B cell (primary cell): ENCODE measurements around the gene PDGFC.

Experiments
- EZH2 ChIP-seq: IDR thresholded peaks from 2 replicates; pipeline ENCODE4 v1.6.1; 2012; ENCODE audit warnings: borderline replicate concordance, low read depth, mild to moderate bottlenecking, moderate library complexity, low read length; ENCODE audit not compliant: insufficient read depth, poor library complexity, severe bottlenecking
- TF ChIP-seq, protein P1 (sequence below): fragments of 200-600 bp; IDR thresholded peaks from one replicate; pipeline ENCODE4 v1.8.0; 2022; ENCODE audit warnings: antibody characterized with exemption, mild to moderate bottlenecking

GRCh38 chr4:156800463-156800862 is 171.1 kb downstream of the PDGFC start:
- TF ChIP-seq, protein P1, sequence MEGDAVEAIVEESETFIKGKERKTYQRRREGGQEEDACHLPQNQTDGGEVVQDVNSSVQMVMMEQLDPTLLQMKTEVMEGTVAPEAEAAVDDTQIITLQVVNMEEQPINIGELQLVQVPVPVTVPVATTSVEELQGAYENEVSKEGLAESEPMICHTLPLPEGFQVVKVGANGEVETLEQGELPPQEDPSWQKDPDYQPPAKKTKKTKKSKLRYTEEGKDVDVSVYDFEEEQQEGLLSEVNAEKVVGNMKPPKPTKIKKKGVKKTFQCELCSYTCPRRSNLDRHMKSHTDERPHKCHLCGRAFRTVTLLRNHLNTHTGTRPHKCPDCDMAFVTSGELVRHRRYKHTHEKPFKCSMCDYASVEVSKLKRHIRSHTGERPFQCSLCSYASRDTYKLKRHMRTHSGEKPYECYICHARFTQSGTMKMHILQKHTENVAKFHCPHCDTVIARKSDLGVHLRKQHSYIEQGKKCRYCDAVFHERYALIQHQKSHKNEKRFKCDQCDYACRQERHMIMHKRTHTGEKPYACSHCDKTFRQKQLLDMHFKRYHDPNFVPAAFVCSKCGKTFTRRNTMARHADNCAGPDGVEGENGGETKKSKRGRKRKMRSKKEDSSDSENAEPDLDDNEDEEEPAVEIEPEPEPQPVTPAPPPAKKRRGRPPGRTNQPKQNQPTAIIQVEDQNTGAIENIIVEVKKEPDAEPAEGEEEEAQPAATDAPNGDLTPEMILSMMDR = no peak
- no peak for TF ChIP-seq EZH2
